Smooth muscle cell (in vitro differentiated cells): ENCODE results near the gene IFIT1. TPM values are rescaled to one million over a fixed set of nuclear protein-coding genes. Genes with fewer than 3 reads are reported as not detected.

Experiments used
- DNase-seq: peaks from one replicate; lab custom pipeline; 2025; ENCODE audit not compliant: unreplicated experiment; lab: John Stamatoyannopoulos, UW
- H2AFZ ChIP-seq: fragments of 200-600 bp; sonication (generic); 2 replicates; pipeline ENCODE4 v1.6.0; 2016; ENCODE audit warnings: antibody characterized with exemption, low read depth, mild to moderate bottlenecking
- H3F3A ChIP-seq: fragments of 200-600 bp; sonication (generic); 2 replicates; pipeline ENCODE4 v1.6.0; 2017; ENCODE audit warnings: antibody characterized with exemption, low read depth
- H3K27ac ChIP-seq: fragments of 200-600 bp; sonication (generic); 2 replicates; pipeline ENCODE4 v1.5.1; 2016; ENCODE audit warnings: low read depth, mild to moderate bottlenecking
- H3K27me3 ChIP-seq: fragments of 200-600 bp; sonication (generic); 2 replicates; pipeline ENCODE4 v1.6.1; 2016; ENCODE audit warnings: low read depth, mild to moderate bottlenecking
- H3K36me3 ChIP-seq: fragments of 200-600 bp; sonication (generic); 2 replicates; pipeline ENCODE4 v1.5.1; 2016; ENCODE audit warnings: low read depth
- H3K4me1 ChIP-seq: fragments of 200-600 bp; sonication (generic); 2 replicates; pipeline ENCODE4 v1.5.1; 2016; ENCODE audit warnings: low read depth
- H3K4me2 ChIP-seq: fragments of 200-600 bp; sonication (generic); 2 replicates; pipeline ENCODE4 v1.6.0; 2016; ENCODE audit warnings: mild to moderate bottlenecking
- H3K4me3 ChIP-seq: fragments of 200-600 bp; sonication (generic); 2 replicates; pipeline ENCODE4 v1.5.1; 2016; ENCODE audit warnings: mild to moderate bottlenecking
- H3K79me2 ChIP-seq: fragments of 200-600 bp; sonication (generic); 2 replicates; pipeline ENCODE4 v1.6.0; 2016; ENCODE audit warnings: low read depth, mild to moderate bottlenecking
- H3K9ac ChIP-seq: fragments of 200-600 bp; sonication (generic); 2 replicates; pipeline ENCODE4 v1.6.0; 2016; ENCODE audit warnings: low read depth
- H3K9me3 ChIP-seq: fragments of 200-600 bp; sonication (generic); replicated peaks from 2 replicates; pipeline ENCODE4 v1.5.1; 2016; ENCODE audit warnings: low read depth
- H4K20me1 ChIP-seq: fragments of 200-600 bp; sonication (generic); 2 replicates; pipeline ENCODE4 v1.6.0; 2016; ENCODE audit warnings: low read depth
- CTCF ChIP-seq: fragments of 200-600 bp; sonication (generic); IDR thresholded peaks from 2 replicates; pipeline ENCODE4 v1.5.1; 2017; ENCODE audit warnings: borderline replicate concordance, mild to moderate bottlenecking, antibody characterized with exemption; ENCODE audit not compliant: insufficient read depth, poor library complexity, severe bottlenecking
- WGBS: methylation state at CpG from one replicate; pipeline ENCODE4 v1.1.7; 2016; ENCODE audit warnings: low lambda C conversion rate; 5-methylcytosine and 5-hydroxymethylcytosine counted together
- polyA plus RNA-seq: library from polyadenylated mRNA; unstranded; fragments of >200 nt; fragmentation: Nextera tagmentation; extraction: Ambion mirVana; gene quantifications from 2 replicates; pipeline ENCODE4 v1.2.1, GENCODE V29; 2016
- total RNA-seq: library from RNA; depleted of rRNA; stranded (reverse); fragments of >200 nt; gene quantifications from 2 replicates; pipeline ENCODE4 v1.2.3, GENCODE V29; 2014

The IFIT1 gene
- total and polyA plus RNA-seq, 2 experiments from 2014 or later: 1.2 to 1.8 TPM

GRCh38 chr10:89373916-89374711, 18.3 kb upstream of the IFIT1 start:
- Histone ChIP-seq H2AFZ (peak overlapping the region; percentile 2), H3K27ac (peak overlapping the region; percentile 0), H3K9ac (no peak overlapping the region), H3K79me2 (no peaks in the 10 kb centered on the region), H3K27me3 (no peaks in the 10 kb centered on the region), H3F3A (no peaks in the 10 kb centered on the region), H3K36me3 (no peaks in the 10 kb centered on the region), H3K4me3 (no peak overlapping the region), H3K4me2 (peak overlapping the region; percentile 4), H4K20me1 (no peaks in the 10 kb centered on the region), H3K4me1 (peaks cover 3% of the 10 kb centered on the region), H3K9me3 (no peaks in the 10 kb centered on the region)
- DNase-seq: no peak
- WGBS: 42% methylated on average over 3 of the region's 3 CpGs
- no peak for TF ChIP-seq CTCF

GRCh38 chr10:89374713-89375141, 17.7 kb upstream of the IFIT1 start:
- Histone ChIP-seq H3K27me3 (no peaks in the 10 kb centered on the region), H3K27ac (peak overlapping the region; percentile 0), H3K79me2 (no peaks in the 10 kb centered on the region), H3F3A (no peaks in the 10 kb centered on the region), H4K20me1 (no peaks in the 10 kb centered on the region), H3K4me1 (no peaks in the 10 kb centered on the region), H3K4me2 (no peak overlapping the region), H3K4me3 (no peak overlapping the region), H3K9ac (no peak overlapping the region), H2AFZ (no peak overlapping the region), H3K36me3 (no peaks in the 10 kb centered on the region), H3K9me3 (no peaks in the 10 kb centered on the region)
- DNase-seq: no peak
- no peak for TF ChIP-seq CTCF

GRCh38 chr10:89377705-89378637, 14.5 kb upstream of the IFIT1 start, which contains the start of gene IFIT1B:
IFIT1B (plus strand) TSS chr10:89378056; CDS start chr10:89378136, 80 bp downstream.
- Histone ChIP-seq H3K9me3 (no peaks in the 10 kb centered on the region), H3F3A (no peaks in the 10 kb centered on the region), H2AFZ (no peak within 1 kb of the TSS), H3K36me3 (no peaks in the 10 kb centered on the region), H3K27me3 (no peaks in the 10 kb centered on the region), H4K20me1 (no peaks in the 10 kb centered on the region), H3K4me3 (no peak within 1 kb of the TSS), H3K4me1 (no peaks in the 10 kb centered on the region), H3K79me2 (no peaks in the 10 kb centered on the region), H3K4me2 (no peak within 1 kb of the TSS), H3K27ac (no peak within 1 kb of the TSS), H3K9ac (no peak within 1 kb of the TSS)
- WGBS: 75% methylated on average over 5 of the region's 5 CpGs
- no peak for TF ChIP-seq CTCF
- DNase-seq: no peak
